Measurements from ENCODE around the gene PAMR1. TPM values are rescaled to one million over a fixed set of nuclear protein-coding genes. Genes with fewer than 3 reads are reported as not detected.

Gene PAMR1
- total RNA-seq, 1 donor from 2014 or later: 209 TPM

GRCh38 chr11:35387111-35387982, 138.1 kb downstream of the PAMR1 start:
- H3F3A ChIP-seq (ENCODE audit: low read depth): no peaks in the 10 kb centered on the region
- H3K27ac ChIP-seq: no peak overlapping the region
- no peak for TF ChIP-seq CTCF (IDR thresholded peaks at IDR 0.05)
- H3K79me2 ChIP-seq (ENCODE audit: low read depth): no peaks in the 10 kb centered on the region
- Mint-ChIP-seq H3K36me3 (no peaks in the 10 kb centered on the region), H3K4me3 (no peak overlapping the region), H3K9me3 (no peaks in the 10 kb centered on the region), H3K27me3 (ENCODE audit: insufficient read depth, low read depth) (peaks cover 2% of the 10 kb centered on the region), H3K4me1 (peaks cover 10% of the 10 kb centered on the region), H3K27ac (no peak overlapping the region)
- no peaks in the 10 kb centered on the region for H3K36me3 ChIP-seq
- H3K27me3 ChIP-seq: no peaks in the 10 kb centered on the region
- H3K4me2 ChIP-seq: no peak overlapping the region
- no peaks in the 10 kb centered on the region for H3K4me1 ChIP-seq
- no peak overlapping the region for H3K4me3 ChIP-seq
- no peaks in the 10 kb centered on the region for H4K20me1 ChIP-seq (ENCODE audit: low read depth)
- no peak overlapping the region for H2AFZ ChIP-seq (replicated peaks)
- no peaks in the 10 kb centered on the region for H3K9me3 ChIP-seq (ENCODE audit: low read depth)
- no peak for DNase-seq (ENCODE audit: low spot score)
- no peak overlapping the region for H3K9ac ChIP-seq

- Mint-ChIP-seq H3K27ac (no peak overlapping the region), H3K27me3 (ENCODE audit: insufficient read depth, low read depth) (peaks cover 2% of the 10 kb centered on the region), H3K9me3 (no peaks in the 10 kb centered on the region), H3K4me1 (peaks cover 8% of the 10 kb centered on the region), H3K36me3 (no peaks in the 10 kb centered on the region), H3K4me3 (no peak overlapping the region)
- Histone ChIP-seq H3K27me3 (no peaks in the 10 kb centered on the region), H3K36me3 (no peaks in the 10 kb centered on the region), H3F3A (ENCODE audit: low read depth) (no peaks in the 10 kb centered on the region), H3K27ac (no peak overlapping the region), H3K4me3 (no peak overlapping the region), H3K9ac (no peak overlapping the region), H3K79me2 (ENCODE audit: low read depth) (no peaks in the 10 kb centered on the region), H4K20me1 (ENCODE audit: low read depth) (no peaks in the 10 kb centered on the region), H3K4me1 (no peaks in the 10 kb centered on the region), H3K9me3 (ENCODE audit: low read depth) (no peaks in the 10 kb centered on the region), H2AFZ (replicated peaks) (no peak overlapping the region), H3K4me2 (no peak overlapping the region)
- TF ChIP-seq EZH2 (IDR thresholded peaks at IDR 0.05): no peak
- no peak for TF ChIP-seq EZH2phosphoT487 (IDR thresholded peaks at IDR 0.05)
- TF ChIP-seq CTCF (IDR thresholded peaks at IDR 0.05): no peak
- no peak for DNase-seq (ENCODE audit: low spot score)
Observed at GRCh38 chr11:35383953-35384352, 141.5 kb downstream of the PAMR1 start.

Other genes with a start within 250 kb of the PAMR1 start
- 4.2 and 4.9 TPM in 2 replicates for gene SLC1A2, start 106.1 kb downstream of the PAMR1 start, total RNA-seq (ENCODE audit: low replicate concordance)
- 53.3 and 155 TPM in 2 replicates for gene FJX1, start 92.8 kb upstream of the PAMR1 start, total RNA-seq (ENCODE audit: low replicate concordance)
- gene TRIM44, start 137.2 kb upstream of the PAMR1 start, total RNA-seq (ENCODE audit: low replicate concordance): 28.5 and 44.1 TPM in 2 replicates